SW 1271 (cell line): ENCODE data around the gene PEX6.
"Not testable (repeated sequence)": the region's sequence is repeated elsewhere in the genome, so short reads cannot be mapped to it uniquely, and the experiment has no call there.

Experiments used
- DNase-seq, 2 experiments: peaks; one replicate each; lab custom pipeline; 2025; lab: John Stamatoyannopoulos, UW

PEX6 gene

DNA sequence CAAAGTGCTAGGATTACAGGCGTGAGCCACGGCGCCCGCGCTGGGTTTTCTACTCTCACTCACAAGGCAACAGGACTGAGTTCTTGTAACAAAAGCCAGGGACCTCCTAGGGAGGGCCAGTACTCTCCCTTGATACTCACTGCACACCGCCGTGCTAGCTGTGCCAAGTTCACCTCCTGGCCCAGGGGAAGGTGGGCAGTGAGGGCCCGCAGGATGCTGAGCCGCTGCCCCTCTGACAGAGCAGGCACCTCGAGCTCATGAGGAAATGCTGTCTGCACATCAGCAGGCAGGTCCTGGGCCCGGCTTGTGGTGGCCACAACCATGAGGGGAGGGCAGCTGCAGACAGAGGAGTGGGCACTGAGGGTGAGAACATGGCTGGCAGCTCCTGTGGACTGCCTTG is 11.8 kb downstream of the PEX6 start:
- no peak for DNase-seq

- DNase-seq = no peak
Observed at GRCh38 chr6:42966571-42966970, 12.4 kb downstream of the PEX6 start.

- peak in 1 of 2 experiments; percentile 35 for DNase-seq
Observed at GRCh38 chr6:42963855-42964605, 15.0 kb downstream of the PEX6 start.

DNA sequence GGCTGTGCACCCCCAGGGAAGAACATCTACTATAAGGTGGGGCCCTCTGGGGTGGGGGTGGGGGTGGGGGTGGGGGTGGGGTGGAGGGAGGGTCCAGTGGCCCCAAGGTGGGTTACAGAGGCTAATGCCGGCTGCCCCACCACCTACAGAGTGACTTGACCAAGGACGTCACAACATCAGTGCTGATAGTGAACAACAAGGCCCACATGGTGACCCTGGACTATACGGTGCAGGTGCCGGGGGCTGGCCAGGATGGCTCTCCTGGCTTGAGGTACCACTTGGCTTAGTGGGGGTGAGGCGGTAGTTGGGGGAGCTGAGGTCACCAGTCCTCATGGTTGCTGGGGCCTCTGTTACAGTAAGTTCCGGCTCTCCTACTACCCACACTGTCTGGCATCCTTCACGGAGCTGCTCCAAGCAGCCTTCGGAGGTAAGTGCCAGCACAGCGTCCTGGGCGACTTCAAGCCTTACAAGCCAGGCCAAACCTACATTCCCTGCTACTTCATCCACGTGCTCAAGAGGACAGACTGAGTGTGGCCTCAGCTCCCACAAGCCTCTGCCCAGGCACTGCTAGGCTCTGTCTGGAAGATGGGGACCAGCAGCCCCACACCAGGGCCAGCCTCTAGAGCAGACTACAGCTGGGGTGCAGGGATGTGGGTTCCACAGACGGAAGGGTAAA is 15.7 kb downstream of the PEX6 start:
- no peak for DNase-seq

DNA sequence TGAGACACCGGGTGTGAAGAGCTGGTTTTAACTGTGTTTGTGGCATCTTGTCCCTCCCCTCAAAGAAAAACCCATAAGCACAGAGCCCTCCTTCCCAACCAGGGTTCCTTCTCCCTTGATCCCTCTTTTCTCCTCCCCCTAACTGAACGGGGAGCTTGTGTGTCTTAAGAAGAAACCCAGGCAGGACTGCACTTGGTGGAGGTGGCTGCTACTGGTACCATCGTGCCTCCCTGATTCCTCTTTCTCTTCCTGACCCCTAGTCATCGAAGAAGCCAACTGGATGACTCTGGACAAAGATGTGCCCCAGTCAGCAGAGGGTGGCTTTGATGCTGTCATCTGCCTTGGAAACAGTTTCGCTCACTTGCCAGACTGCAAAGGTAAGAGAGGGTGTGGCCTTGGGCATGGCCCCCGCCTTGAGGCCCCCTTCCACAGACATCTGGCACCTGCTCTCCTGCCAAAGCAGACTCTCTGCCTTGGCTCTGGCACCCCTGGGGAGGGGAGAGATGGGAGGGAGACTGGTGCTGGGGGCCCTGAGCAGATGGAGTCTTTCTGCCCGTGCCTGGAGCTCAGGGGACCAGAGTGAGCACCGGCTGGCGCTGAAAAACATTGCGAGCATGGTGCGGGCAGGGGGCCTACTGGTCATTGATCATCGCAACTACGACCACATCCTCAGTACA is 16.3 kb downstream of the PEX6 start:
- no peak for DNase-seq

- DNase-seq = no peak
Observed at GRCh38 chr6:42962096-42962495, 16.9 kb downstream of the PEX6 start.

DNA sequence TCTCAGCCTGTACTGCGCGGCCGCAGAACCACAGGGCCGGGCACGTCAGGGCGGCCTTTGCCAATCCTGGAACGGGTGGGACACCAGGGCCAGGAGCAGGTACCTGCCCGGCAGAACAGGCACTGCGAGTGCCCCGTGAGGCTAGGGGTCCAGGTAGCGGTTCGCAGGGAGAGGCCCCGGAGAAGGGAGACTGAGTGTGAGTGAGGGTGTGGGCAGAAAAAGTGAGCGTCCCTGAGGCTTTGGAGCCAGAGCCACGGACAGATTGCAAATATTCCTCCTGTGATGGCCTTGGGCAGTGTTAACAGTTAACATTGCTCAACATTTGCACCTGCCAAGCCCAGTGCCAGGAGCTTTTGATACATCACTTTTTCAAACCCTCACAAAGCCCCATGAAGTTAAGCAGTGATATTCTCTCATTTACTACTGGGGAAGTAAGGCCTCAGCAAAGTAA is 17.9 kb downstream of the PEX6 start:
- no peak for DNase-seq

DNA sequence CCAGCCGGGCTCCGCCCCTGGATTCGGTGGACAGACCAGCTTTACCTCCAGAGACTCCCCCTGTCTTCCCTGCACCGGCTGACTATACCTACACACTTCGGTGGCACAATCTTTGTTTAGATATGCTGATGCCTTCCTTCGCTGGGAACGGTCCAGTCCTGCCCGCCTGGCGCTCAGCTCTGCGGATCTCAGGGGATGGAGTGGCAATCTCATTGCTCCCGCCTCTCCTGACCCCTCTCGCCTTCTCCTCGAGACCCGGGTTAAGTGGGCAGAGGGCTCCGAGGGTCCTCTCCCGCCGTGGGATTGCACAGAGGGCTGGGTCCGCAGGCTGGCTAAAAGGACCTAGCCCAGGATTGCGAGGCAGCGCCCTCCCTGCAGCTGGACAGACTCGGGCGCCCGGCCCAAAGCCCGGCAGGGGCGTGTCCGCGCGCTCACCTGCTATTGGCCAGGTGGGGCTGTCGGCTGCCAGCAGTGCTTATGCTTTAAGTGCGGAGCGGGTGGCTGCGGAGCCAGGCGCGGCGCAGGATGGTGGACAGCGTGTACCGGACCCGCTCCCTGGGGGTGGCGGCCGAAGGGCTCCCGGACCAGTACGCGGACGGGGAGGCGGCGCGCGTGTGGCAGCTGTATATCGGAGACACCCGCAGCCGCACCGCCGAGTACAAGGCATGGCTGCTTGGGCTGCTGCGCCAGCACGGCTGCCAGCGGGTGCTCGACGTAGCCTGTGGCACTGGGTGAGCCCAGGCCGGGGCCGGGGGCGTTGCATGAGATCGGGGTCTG is 18.6 kb downstream of the PEX6 start, which contains the start of gene GNMT:
TSS of gene GNMT (plus strand) at position 512 of the 777 bp plus-strand sequence. CDS start at position 526, 14 bp downstream.
- no peak for DNase-seq

DNA sequence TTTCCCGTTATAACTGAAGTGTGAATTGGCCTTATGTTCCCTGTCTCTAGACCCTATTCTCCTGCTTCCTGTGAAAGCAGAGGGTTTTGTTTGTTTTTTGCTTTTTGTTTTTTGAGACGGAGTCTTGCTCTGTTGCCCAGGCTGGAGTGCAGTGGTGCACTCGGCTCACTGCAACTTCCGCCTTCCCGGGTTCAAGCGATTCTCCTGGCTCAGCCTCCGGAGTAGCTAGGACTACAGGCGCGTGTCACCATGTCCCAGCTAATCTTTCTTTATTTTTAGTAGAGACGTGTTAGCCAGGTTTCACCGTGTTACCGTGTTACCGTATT is 19.1 kb downstream of the PEX6 start:
- DNase-seq = no peak

- no peak for DNase-seq
Observed at GRCh38 chr6:42958125-42958524, 20.9 kb downstream of the PEX6 start.

- DNase-seq = not testable (repeated sequence)
Observed at GRCh38 chr6:42954405-42954804, 24.6 kb downstream of the PEX6 start.

DNA sequence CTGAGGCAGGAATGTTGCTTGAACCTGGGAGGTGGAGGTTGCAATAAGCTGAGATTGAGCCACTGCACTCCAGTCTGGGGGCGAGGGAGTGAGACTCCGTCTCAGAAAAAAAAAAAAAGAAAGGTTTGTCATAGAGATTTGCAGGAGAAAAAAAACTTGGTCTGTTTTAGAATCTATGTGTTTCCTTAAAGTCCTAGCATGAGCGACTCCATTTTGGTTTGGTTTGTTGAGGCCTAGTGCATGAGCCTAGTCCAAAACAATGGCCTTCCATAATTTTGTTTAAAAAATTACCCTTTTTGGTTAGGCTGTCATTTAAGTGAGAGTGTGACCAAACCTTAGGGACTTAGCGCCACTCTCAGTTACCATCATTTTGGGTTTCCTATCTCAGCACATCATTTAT is 26.6 kb downstream of the PEX6 start:
- DNase-seq = no peak

DNA sequence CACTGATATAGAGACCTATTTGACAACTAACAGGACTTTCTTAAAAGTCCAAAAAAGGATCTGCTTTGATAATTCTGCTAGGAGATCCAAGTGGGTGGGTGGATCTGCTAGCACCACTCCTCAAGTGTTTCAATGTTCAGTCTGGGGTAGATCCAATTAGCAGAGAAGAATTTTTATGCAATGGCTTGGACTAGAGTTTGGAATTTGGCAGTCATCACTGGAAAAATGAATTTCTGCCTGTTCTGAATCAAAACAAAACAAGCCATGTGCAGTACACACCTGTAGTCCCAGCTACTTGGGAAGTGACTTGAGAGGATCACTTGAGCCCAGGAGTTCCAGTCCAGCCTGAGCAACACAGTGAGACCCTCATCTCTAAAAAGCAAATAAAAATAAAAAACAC is 31.0 kb downstream of the PEX6 start:
- no peak for DNase-seq

- DNase-seq = no peak
Observed at GRCh38 chr6:42942444-42942843, 36.5 kb downstream of the PEX6 start.

GRCh38 chr6:42941356-42941755 is 37.6 kb downstream of the PEX6 start:
- DNase-seq = not testable (repeated sequence)

GRCh38 chr6:42940493-42941045 is 38.4 kb downstream of the PEX6 start:
- DNase-seq = no peak

DNA sequence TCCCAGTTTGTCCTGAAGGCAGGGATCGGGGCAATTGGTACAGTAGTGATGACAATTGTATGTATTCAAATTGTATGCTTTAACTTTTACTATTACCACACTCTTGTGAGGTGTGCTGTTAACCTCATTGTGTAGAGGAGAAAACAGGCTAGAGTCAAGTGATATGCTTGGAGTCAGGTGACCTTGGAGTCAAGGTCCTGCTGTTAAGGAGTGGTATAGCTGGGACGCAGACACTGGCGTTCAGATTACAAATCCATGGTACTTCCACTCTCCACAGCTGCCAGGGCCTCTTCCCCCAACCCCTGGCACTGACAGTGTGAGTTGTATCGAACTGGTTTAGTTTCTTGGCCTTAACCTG is 39.2 kb downstream of the PEX6 start:
- DNase-seq = no peak

GRCh38 chr6:42938987-42939809 is 39.8 kb downstream of the PEX6 start:
- DNase-seq = no peak

DNA sequence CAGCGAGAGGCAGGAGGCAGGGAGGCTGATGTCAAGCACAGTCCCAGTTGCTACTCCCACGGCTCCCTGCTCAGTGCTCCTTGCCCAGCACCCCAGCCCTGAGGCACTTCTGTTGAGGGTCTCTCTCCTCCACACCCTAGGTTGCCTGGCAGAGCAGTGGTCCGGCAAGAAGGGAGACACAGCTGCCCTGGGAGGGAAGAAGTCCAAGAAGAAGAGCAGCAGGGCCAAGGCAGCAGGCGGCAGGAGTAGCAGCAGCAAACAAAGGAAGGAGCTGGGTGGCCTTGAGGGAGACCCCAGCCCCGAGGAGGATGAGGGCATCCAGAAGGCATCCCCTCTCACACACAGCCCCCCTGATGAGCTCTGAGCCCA is 40.6 kb downstream of the PEX6 start:
- no peak for DNase-seq

DNA sequence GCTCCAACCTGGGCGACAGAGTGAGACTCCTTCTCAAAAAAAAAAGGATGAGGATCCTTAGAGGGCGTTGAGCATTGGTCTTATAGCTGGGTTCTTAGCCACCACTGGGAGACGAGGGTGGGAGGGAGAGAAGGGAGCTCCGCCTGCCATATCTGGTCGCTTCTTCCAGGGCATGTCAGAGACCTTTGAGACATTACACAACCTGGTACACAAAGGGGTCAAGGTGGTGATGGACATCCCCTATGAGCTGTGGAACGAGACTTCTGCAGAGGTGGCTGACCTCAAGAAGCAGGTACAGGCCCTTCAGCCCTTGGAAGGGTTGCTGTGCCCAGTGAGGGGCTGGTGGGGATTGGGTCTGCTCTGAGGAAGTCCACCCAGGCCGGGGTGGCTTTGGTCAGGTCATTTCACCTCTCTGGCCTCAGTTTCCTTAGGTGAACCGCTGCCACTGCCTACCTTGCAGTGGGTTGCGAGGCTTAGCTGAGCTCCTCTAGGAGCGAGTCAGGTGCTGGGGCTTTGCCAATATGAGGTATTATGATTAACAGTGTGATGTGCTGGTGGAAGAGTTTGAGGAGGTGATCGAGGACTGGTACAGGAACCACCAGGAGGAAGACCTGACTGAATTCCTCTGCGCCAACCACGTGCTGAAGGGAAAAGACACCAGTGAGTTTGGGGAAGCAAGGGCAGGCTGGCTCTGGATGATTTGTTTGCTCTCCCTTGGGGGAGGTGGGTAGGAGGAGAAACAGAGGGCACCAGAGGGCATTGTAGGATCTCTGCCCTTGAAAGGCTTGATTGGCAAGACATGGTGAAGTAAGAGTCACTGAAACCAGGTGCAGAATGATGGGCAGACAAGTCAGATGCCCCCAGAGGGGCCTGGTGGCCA is 41.2 kb downstream of the PEX6 start:
- DNase-seq = no peak
